ENCODE results near the gene IMMP2L. TPM values are rescaled to one million over a fixed set of nuclear protein-coding genes. Genes with fewer than 3 reads are reported as not detected.

Gene IMMP2L
- total and polyA plus RNA-seq, 4 donors: 24.3 to 32.9 (median 26.8) TPM

DNA sequence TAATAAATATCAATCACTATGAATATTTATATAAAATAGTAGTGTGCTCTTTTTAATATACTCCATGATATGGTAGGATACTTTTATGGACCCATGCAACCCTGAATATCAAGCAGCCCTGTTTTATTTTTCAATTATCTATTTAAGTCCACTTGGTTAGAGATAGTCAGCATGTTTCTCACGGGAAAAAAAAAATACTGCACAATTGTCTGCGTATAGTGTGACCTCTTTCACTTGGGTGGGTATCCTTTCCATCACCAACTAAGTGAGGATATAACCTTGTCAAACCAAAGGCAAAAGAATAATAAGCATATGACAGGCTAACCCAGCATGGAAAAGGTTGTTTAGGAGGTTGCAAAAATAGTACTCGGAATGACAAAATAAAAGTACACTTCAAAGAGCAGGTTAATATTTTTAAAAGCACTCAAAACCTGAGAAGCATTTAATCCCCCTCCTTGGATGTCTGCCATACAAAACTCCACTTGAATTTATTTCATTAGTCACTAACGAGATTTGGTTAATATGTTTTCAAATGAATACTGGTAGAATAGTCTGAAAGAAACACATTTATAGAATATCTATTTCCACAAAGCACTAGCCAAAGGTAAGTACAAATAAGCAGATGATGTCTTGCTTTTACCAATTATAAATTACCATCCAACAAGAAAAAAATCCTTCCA, 76.5 kb downstream of the IMMP2L start:
- Histone ChIP-seq H3K36me3 (ENCODE audit: control insufficient read depth in 1 of 2, insufficient read depth in 2 of 2, low read length in 1 of 2) (no peaks in the 10 kb centered on the region), H3K4me1 (ENCODE audit: control insufficient read depth in 1 of 2, insufficient read depth in 2 of 2, low read length in 2 of 2) (no peaks in the 10 kb centered on the region), H3K27me3 (ENCODE audit: control insufficient read depth in 1 of 2, insufficient read depth in 2 of 2, low read length in 1 of 2) (no peaks in the 10 kb centered on the region), H3K9me3 (ENCODE audit: control insufficient read depth, low read length) (no peaks in the 10 kb centered on the region), H3K4me3 (ENCODE audit: low read length in 2 of 2) (no peak overlapping the region), H3K27ac (ENCODE audit: low read depth in 1 of 2, low read length in 2 of 2) (no peak overlapping the region)
- WGBS, 2 donors: 87 to 89% methylated on average over 4 of the region's 4 CpGs
- intact Hi-C loops (cut with DNase I): loop anchor here (5.0 kb wide), 3 partner anchors 334 to 399 kb away; partner anchors contain the start of gene LRRN3 (in 1 of the 2)
- no peak for ATAC-seq (ENCODE audit: low FRiP score)
- DNase-seq: no peak

- Histone ChIP-seq H3K27ac (ENCODE audit: low read depth in 1 of 2, low read length in 2 of 2) (no peak overlapping the region), H3K9me3 (ENCODE audit: control insufficient read depth, low read length) (no peaks in the 10 kb centered on the region), H3K27me3 (ENCODE audit: control insufficient read depth in 1 of 2, insufficient read depth in 2 of 2, low read length in 1 of 2) (no peaks in the 10 kb centered on the region), H3K4me1 (ENCODE audit: control insufficient read depth in 1 of 2, insufficient read depth in 2 of 2, low read length in 2 of 2) (no peaks in the 10 kb centered on the region), H3K4me3 (ENCODE audit: low read length in 2 of 2) (no peak overlapping the region), H3K36me3 (ENCODE audit: control insufficient read depth in 1 of 2, insufficient read depth in 2 of 2, low read length in 1 of 2) (no peaks in the 10 kb centered on the region)
- WGBS, 2 donors: 96 to 100% methylated on average over 2 of the region's 2 CpGs
- DNase-seq (no peak), ATAC-seq (ENCODE audit: low FRiP score) (no peak)
- intact Hi-C loops (cut with DNase I): no loop called here
Measured at GRCh38 chr7:111483078-111483477, 79.2 kb downstream of the IMMP2L start.

GRCh38 chr7:111477462-111478225, 84.6 kb downstream of the IMMP2L start:
- WGBS, 2 donors: 97 to 99% methylated on average over 4 of the region's 4 CpGs
- intact Hi-C loops (cut with DNase I): no loop called here
- H3K27me3 ChIP-seq (ENCODE audit: control insufficient read depth in 1 of 2, insufficient read depth in 2 of 2, low read length in 1 of 2): no peaks in the 10 kb centered on the region
- no peaks in the 10 kb centered on the region for H3K9me3 ChIP-seq (ENCODE audit: control insufficient read depth, low read length)
- H3K27ac ChIP-seq (ENCODE audit: low read depth in 1 of 2, low read length in 2 of 2): no peak overlapping the region
- no peak for DNase-seq
- H3K4me1 ChIP-seq (ENCODE audit: control insufficient read depth in 1 of 2, insufficient read depth in 2 of 2, low read length in 2 of 2): no peaks in the 10 kb centered on the region
- H3K36me3 ChIP-seq (ENCODE audit: control insufficient read depth in 1 of 2, insufficient read depth in 2 of 2, low read length in 1 of 2): no peaks in the 10 kb centered on the region
- ATAC-seq (ENCODE audit: low FRiP score): no peak
- no peak overlapping the region for H3K4me3 ChIP-seq (ENCODE audit: low read length in 2 of 2)

- intact Hi-C loops (cut with DNase I): no loop called here
- DNase-seq (no peak), ATAC-seq (ENCODE audit: low FRiP score) (no peak)
- Histone ChIP-seq H3K4me3 (ENCODE audit: low read length in 2 of 2) (no peak overlapping the region), H3K9me3 (ENCODE audit: control insufficient read depth, low read length) (no peaks in the 10 kb centered on the region), H3K27ac (ENCODE audit: low read depth in 1 of 2, low read length in 2 of 2) (no peak overlapping the region), H3K27me3 (ENCODE audit: control insufficient read depth in 1 of 2, insufficient read depth in 2 of 2, low read length in 1 of 2) (no peaks in the 10 kb centered on the region), H3K36me3 (ENCODE audit: control insufficient read depth in 1 of 2, insufficient read depth in 2 of 2, low read length in 1 of 2) (no peaks in the 10 kb centered on the region), H3K4me1 (ENCODE audit: control insufficient read depth in 1 of 2, insufficient read depth in 2 of 2, low read length in 2 of 2) (no peaks in the 10 kb centered on the region)
- WGBS, 2 donors: 89 to 91% methylated on average over 2 of the region's 2 CpGs
Measured at GRCh38 chr7:111476586-111477293, 85.6 kb downstream of the IMMP2L start.

DNA sequence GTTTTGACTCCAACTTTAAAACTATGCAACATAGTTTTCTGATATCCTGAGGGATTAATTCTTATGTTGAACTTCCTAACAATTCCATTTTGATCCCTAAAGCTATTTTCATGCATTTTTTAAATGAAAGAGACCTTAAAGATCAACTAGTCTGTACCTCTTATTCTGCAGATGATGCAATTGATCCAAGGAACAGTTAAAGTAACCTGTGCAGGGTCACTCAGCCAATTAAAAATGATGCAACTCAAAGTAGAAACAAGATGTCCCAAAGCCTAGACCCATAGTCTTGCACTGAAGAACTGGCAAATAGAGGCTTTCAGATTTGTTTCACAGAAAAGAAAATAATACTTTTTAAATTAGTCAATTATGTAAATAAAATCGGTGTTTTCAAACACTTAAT, 86.3 kb downstream of the IMMP2L start:
- Histone ChIP-seq H3K36me3 (ENCODE audit: control insufficient read depth in 1 of 2, insufficient read depth in 2 of 2, low read length in 1 of 2) (no peaks in the 10 kb centered on the region), H3K27ac (ENCODE audit: low read depth in 1 of 2, low read length in 2 of 2) (no peak overlapping the region), H3K27me3 (ENCODE audit: control insufficient read depth in 1 of 2, insufficient read depth in 2 of 2, low read length in 1 of 2) (no peaks in the 10 kb centered on the region), H3K4me3 (ENCODE audit: low read length in 2 of 2) (no peak overlapping the region), H3K4me1 (ENCODE audit: control insufficient read depth in 1 of 2, insufficient read depth in 2 of 2, low read length in 2 of 2) (no peaks in the 10 kb centered on the region), H3K9me3 (ENCODE audit: control insufficient read depth, low read length) (no peaks in the 10 kb centered on the region)
- no peak for ATAC-seq (ENCODE audit: low FRiP score)
- WGBS, 2 donors: 87 to 91% methylated on average over 1 of the region's 1 CpG
- intact Hi-C loops (cut with DNase I): no loop called here
- DNase-seq: no peak

DNA sequence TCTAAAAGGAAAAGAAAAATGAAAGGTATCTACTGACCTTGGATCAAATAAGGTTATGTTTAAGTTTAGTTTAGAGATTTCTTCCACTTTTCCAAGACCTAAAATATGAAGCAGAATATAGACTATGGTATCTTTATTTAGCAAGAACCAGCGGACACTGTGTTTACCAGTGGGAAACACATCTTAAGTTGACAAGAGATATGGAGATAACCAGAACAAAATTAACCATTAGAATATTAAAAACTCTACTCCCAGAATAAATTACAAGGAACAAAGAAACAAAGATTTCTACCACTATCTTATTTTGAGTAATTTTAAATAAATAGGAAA, 86.9 kb downstream of the IMMP2L start:
- DNase-seq: no peak
- 81 to 84% methylated on average over 1 of the region's 1 CpG for WGBS, 2 donors
- Histone ChIP-seq H3K27me3 (ENCODE audit: control insufficient read depth in 1 of 2, insufficient read depth in 2 of 2, low read length in 1 of 2) (no peaks in the 10 kb centered on the region), H3K27ac (ENCODE audit: low read depth in 1 of 2, low read length in 2 of 2) (no peak overlapping the region), H3K36me3 (ENCODE audit: control insufficient read depth in 1 of 2, insufficient read depth in 2 of 2, low read length in 1 of 2) (no peaks in the 10 kb centered on the region), H3K4me1 (ENCODE audit: control insufficient read depth in 1 of 2, insufficient read depth in 2 of 2, low read length in 2 of 2) (no peaks in the 10 kb centered on the region), H3K4me3 (ENCODE audit: low read length in 2 of 2) (no peak overlapping the region), H3K9me3 (ENCODE audit: control insufficient read depth, low read length) (no peaks in the 10 kb centered on the region)
- no peak for ATAC-seq (ENCODE audit: low FRiP score)
- intact Hi-C loops (cut with DNase I): no loop called here

GRCh38 chr7:111474723-111475418, 87.4 kb downstream of the IMMP2L start:
- WGBS, 2 donors: 48 to 52% methylated on average over 4 of the region's 4 CpGs
- intact Hi-C loops (cut with DNase I): no loop called here
- DNase-seq (no peak), ATAC-seq (ENCODE audit: low FRiP score) (no peak)
- Histone ChIP-seq H3K4me1 (ENCODE audit: control insufficient read depth in 1 of 2, insufficient read depth in 2 of 2, low read length in 2 of 2) (no peaks in the 10 kb centered on the region), H3K36me3 (ENCODE audit: control insufficient read depth in 1 of 2, insufficient read depth in 2 of 2, low read length in 1 of 2) (no peaks in the 10 kb centered on the region), H3K27ac (ENCODE audit: low read depth in 1 of 2, low read length in 2 of 2) (no peak overlapping the region), H3K9me3 (ENCODE audit: control insufficient read depth, low read length) (no peaks in the 10 kb centered on the region), H3K27me3 (ENCODE audit: control insufficient read depth in 1 of 2, insufficient read depth in 2 of 2, low read length in 1 of 2) (no peaks in the 10 kb centered on the region), H3K4me3 (ENCODE audit: low read length in 2 of 2) (no peak overlapping the region)

GRCh38 chr7:111473449-111474198, 88.7 kb downstream of the IMMP2L start:
- Histone ChIP-seq H3K9me3 (ENCODE audit: control insufficient read depth, low read length) (no peaks in the 10 kb centered on the region), H3K36me3 (ENCODE audit: control insufficient read depth in 1 of 2, insufficient read depth in 2 of 2, low read length in 1 of 2) (no peaks in the 10 kb centered on the region), H3K4me3 (ENCODE audit: low read length in 2 of 2) (no peak overlapping the region), H3K4me1 (ENCODE audit: control insufficient read depth in 1 of 2, insufficient read depth in 2 of 2, low read length in 2 of 2) (no peaks in the 10 kb centered on the region), H3K27ac (ENCODE audit: low read depth in 1 of 2, low read length in 2 of 2) (no peak overlapping the region), H3K27me3 (ENCODE audit: control insufficient read depth in 1 of 2, insufficient read depth in 2 of 2, low read length in 1 of 2) (no peaks in the 10 kb centered on the region)
- WGBS, 2 donors: 96% methylated on average over 2 of the region's 2 CpGs
- DNase-seq: no peak
- ATAC-seq (ENCODE audit: low FRiP score): no peak
- intact Hi-C loops (cut with DNase I): no loop called here
